ENCODE results near the gene TK2.
"Not testable (repeated sequence)": the region's sequence is repeated elsewhere in the genome, so short reads cannot be mapped to it uniquely, and the experiment has no call there.

Gene TK2

GRCh38 chr16:66465946-66466345, 84.0 kb downstream of the TK2 start:
- not testable (repeated sequence) for DNase-seq

GRCh38 chr16:66462912-66463311, 87.0 kb downstream of the TK2 start:
- no peak for DNase-seq

- no peak for DNase-seq
These were observed 89.2 kb downstream of the TK2 start for GRCh38 chr16:66460703-66461102.

- no peak for DNase-seq
These were observed 90.0 kb downstream of the TK2 start for GRCh38 chr16:66459878-66460277.

- DNase-seq: no peak
These were observed 91.1 kb downstream of the TK2 start for GRCh38 chr16:66458853-66459252.

- no peak for DNase-seq
These were observed 91.6 kb downstream of the TK2 start for GRCh38 chr16:66458292-66458691.
